ENCODE data around the gene SBF2. TPM values are rescaled to one million over a fixed set of nuclear protein-coding genes. Genes with fewer than 3 reads are reported as not detected.

The SBF2 gene
- total and polyA plus RNA-seq, 3 donors from 2014 or later = 27.8 to 52.8 (median 48.7) TPM

GRCh38 chr11:9969068-9969467, 325.0 kb downstream of the SBF2 start:
- H3K4me1 ChIP-seq = no peaks in the 10 kb centered on the region
- no peak for DNase-seq
- H3K9me3 ChIP-seq = no peaks in the 10 kb centered on the region
- WGBS, 2 donors = 91 to 94% methylated on average over 2 of the region's 2 CpGs
- TF ChIP-seq CTCF (IDR thresholded peaks at IDR 0.05) (no peak), POLR2A (IDR thresholded peaks at IDR 0.05) (no peak)
- no peaks in the 10 kb centered on the region for H3K36me3 ChIP-seq (ENCODE audit: low read depth, missing control alignments)
- H3K4me3 ChIP-seq = no peak overlapping the region
- intact Hi-C loops (cut with DNase I; ENCODE audit: low total_unique reads) = no loop called here
- no peaks in the 10 kb centered on the region for H3K27me3 ChIP-seq
- H3K27ac ChIP-seq = no peak overlapping the region

DNA sequence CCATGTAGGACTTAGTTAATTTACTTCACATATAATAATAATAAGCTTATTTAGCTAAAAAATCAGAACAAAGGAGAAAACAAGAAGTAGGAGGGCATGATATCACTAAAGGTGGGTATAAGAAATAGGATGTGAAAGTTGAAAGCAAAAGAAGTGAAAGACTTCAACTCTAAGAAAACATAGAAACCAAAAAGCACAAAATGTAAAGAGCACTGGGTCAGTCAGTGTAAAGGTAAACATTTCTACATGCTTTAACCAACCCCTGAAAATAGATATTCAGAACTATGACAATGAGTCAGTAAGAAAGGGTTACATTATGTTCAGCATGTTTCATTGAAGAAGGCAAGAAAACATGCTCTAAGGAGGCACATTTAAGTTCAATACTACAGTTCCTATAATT, 331.3 kb downstream of the SBF2 start:
- Histone ChIP-seq H3K36me3 (ENCODE audit: low read depth, missing control alignments) (no peaks in the 10 kb centered on the region), H3K27me3 (no peaks in the 10 kb centered on the region), H3K27ac (no peak overlapping the region), H3K9me3 (no peaks in the 10 kb centered on the region), H3K4me3 (no peak overlapping the region), H3K4me1 (no peaks in the 10 kb centered on the region)
- intact Hi-C loops (cut with DNase I; ENCODE audit: low total_unique reads) = no loop called here
- TF ChIP-seq POLR2A (IDR thresholded peaks at IDR 0.05) (no peak), CTCF (IDR thresholded peaks at IDR 0.05) (no peak)
- no peak for DNase-seq

GRCh38 chr11:9957072-9957471, 336.9 kb downstream of the SBF2 start:
- Histone ChIP-seq H3K27me3 (no peaks in the 10 kb centered on the region), H3K4me3 (no peak overlapping the region), H3K4me1 (peaks cover 2% of the 10 kb centered on the region), H3K27ac (no peak overlapping the region), H3K36me3 (ENCODE audit: low read depth, missing control alignments) (no peaks in the 10 kb centered on the region), H3K9me3 (no peaks in the 10 kb centered on the region)
- TF ChIP-seq CTCF (IDR thresholded peaks at IDR 0.05) = no peak
- TF ChIP-seq POLR2A (IDR thresholded peaks at IDR 0.05) = no peak
- 88 to 93% methylated on average over 4 of the region's 4 CpGs for WGBS, 2 donors
- intact Hi-C loops (cut with DNase I; ENCODE audit: low total_unique reads) = no loop called here
- DNase-seq = no peak

DNA sequence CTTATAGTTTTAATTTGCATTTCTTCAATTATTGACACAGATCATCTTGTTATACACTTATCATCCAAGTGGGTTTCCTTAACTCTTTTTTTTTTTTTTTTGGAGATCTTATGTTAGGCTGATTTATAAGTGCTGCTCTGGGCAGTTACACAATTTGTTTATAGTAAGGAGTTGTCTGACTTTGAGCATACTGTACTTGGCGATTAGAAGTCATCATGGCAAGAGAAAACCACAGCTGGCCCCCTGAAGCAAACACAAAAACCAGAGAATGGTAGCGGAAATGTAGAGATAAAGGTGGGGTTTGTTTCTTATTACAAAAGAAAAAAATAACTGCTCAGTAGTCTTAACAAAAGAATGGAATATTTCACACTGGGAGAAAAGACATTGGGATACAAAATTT, 337.5 kb downstream of the SBF2 start:
- intact Hi-C loops (cut with DNase I; ENCODE audit: low total_unique reads) = no loop called here
- no peak for DNase-seq
- no peak overlapping the region for H3K4me3 ChIP-seq
- no peak for TF ChIP-seq CTCF (IDR thresholded peaks at IDR 0.05)
- peaks cover 2% of the 10 kb centered on the region for H3K4me1 ChIP-seq
- no peaks in the 10 kb centered on the region for H3K9me3 ChIP-seq
- H3K27me3 ChIP-seq = no peaks in the 10 kb centered on the region
- WGBS, 2 donors = 87 to 94% methylated on average over 2 of the region's 2 CpGs
- H3K27ac ChIP-seq = no peak overlapping the region
- no peaks in the 10 kb centered on the region for H3K36me3 ChIP-seq (ENCODE audit: low read depth, missing control alignments)

GRCh38 chr11:9955391-9955790, 338.6 kb downstream of the SBF2 start:
- Histone ChIP-seq H3K36me3 (ENCODE audit: low read depth, missing control alignments) (no peaks in the 10 kb centered on the region), H3K4me3 (no peak overlapping the region), H3K9me3 (no peaks in the 10 kb centered on the region), H3K27me3 (no peaks in the 10 kb centered on the region), H3K4me1 (peaks cover 2% of the 10 kb centered on the region), H3K27ac (no peak overlapping the region)
- TF ChIP-seq CTCF (IDR thresholded peaks at IDR 0.05) (no peak), POLR2A (IDR thresholded peaks at IDR 0.05) (no peak)
- no peak for DNase-seq
- intact Hi-C loops (cut with DNase I; ENCODE audit: low total_unique reads) = no loop called here
- WGBS, 2 donors = 93 to 96% methylated on average over 1 of the region's 1 CpG
